ENCODE measurements around the gene ACSM3.
A peak's percentile ranks its signal among the peaks of the same experiment; 100 is the strongest.
"Not testable (repeated sequence)": the region's sequence is repeated elsewhere in the genome, so short reads cannot be mapped to it uniquely, and the experiment has no call there.

Gene ACSM3

GRCh38 chr16:20803561-20804214, 39.9 kb downstream of the ACSM3 start:
- DNase-seq (ENCODE audit: low read depth in 1 of 2, low spot score in 1 of 2), result no peak
- Histone ChIP-seq H3K27me3 (ENCODE audit: insufficient read depth, poor library complexity, severe bottlenecking) (no peaks in the 10 kb centered on the region), H3K27ac (replicated peaks) (no peak overlapping the region), H3K4me3 (replicated peaks; ENCODE audit: insufficient read depth, low read length) (no peak overlapping the region)
- TF ChIP-seq, protein P1, sequence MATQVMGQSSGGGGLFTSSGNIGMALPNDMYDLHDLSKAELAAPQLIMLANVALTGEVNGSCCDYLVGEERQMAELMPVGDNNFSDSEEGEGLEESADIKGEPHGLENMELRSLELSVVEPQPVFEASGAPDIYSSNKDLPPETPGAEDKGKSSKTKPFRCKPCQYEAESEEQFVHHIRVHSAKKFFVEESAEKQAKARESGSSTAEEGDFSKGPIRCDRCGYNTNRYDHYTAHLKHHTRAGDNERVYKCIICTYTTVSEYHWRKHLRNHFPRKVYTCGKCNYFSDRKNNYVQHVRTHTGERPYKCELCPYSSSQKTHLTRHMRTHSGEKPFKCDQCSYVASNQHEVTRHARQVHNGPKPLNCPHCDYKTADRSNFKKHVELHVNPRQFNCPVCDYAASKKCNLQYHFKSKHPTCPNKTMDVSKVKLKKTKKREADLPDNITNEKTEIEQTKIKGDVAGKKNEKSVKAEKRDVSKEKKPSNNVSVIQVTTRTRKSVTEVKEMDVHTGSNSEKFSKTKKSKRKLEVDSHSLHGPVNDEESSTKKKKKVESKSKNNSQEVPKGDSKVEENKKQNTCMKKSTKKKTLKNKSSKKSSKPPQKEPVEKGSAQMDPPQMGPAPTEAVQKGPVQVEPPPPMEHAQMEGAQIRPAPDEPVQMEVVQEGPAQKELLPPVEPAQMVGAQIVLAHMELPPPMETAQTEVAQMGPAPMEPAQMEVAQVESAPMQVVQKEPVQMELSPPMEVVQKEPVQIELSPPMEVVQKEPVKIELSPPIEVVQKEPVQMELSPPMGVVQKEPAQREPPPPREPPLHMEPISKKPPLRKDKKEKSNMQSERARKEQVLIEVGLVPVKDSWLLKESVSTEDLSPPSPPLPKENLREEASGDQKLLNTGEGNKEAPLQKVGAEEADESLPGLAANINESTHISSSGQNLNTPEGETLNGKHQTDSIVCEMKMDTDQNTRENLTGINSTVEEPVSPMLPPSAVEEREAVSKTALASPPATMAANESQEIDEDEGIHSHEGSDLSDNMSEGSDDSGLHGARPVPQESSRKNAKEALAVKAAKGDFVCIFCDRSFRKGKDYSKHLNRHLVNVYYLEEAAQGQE (IDR thresholded peaks at IDR 0.05; ENCODE audit: insufficient replicate concordance, low read depth), result no peak
- TF ChIP-seq SPI1 (IDR thresholded peaks at IDR 0.05; ENCODE audit: borderline replicate concordance, low read depth), result no peak
- no peak for TF ChIP-seq CTCF (IDR thresholded peaks at IDR 0.05; ENCODE audit: insufficient read depth, low read length)
- TF ChIP-seq POLR2AphosphoS5 (IDR thresholded peaks at IDR 0.05; ENCODE audit: low read depth), result no peak
- TF ChIP-seq GABPA (IDR thresholded peaks at IDR 0.05; ENCODE audit: low read depth), result no peak

- DNase-seq (ENCODE audit: low read depth in 1 of 2, low spot score in 1 of 2); H3K27me3 ChIP-seq (ENCODE audit: insufficient read depth, poor library complexity, severe bottlenecking): not testable (repeated sequence)
- peak overlapping the region; percentile 100 for H3K27ac ChIP-seq (replicated peaks)
- H3K4me3 ChIP-seq (replicated peaks; ENCODE audit: insufficient read depth, low read length), result peak overlapping the region; percentile 85
These were observed 41.9 kb downstream of the ACSM3 start for GRCh38 chr16:20805684-20806167.

GRCh38 chr16:20806168-20807050, 42.6 kb downstream of the ACSM3 start, which contains the start of the genes ERI2 and REXO5:
TSS of gene ERI2 (minus strand) at chr16:20806472. CDS start at chr16:20806430, 42 bp downstream.
TSS of gene REXO5 (plus strand) at chr16:20806527. CDS start at chr16:20806954, 427 bp downstream.
- no peaks in the 10 kb centered on the region for H3K27me3 ChIP-seq (ENCODE audit: insufficient read depth, poor library complexity, severe bottlenecking)
- TF ChIP-seq POLR2AphosphoS5 (IDR thresholded peaks at IDR 0.05; ENCODE audit: low read depth), result peak; percentile 86
- peak; percentile 24 for TF ChIP-seq CTCF (IDR thresholded peaks at IDR 0.05; ENCODE audit: insufficient read depth, low read length)
- TF ChIP-seq GABPA (IDR thresholded peaks at IDR 0.05; ENCODE audit: low read depth), result peak; percentile 96
- TF ChIP-seq SPI1 (IDR thresholded peaks at IDR 0.05; ENCODE audit: borderline replicate concordance, low read depth), result no peak
- TF ChIP-seq, protein P1 (IDR thresholded peaks at IDR 0.05; ENCODE audit: insufficient replicate concordance, low read depth), result no peak
- H3K4me3 ChIP-seq (replicated peaks; ENCODE audit: insufficient read depth, low read length), result peak within 1 kb of the TSS; percentile 85
- H3K27ac ChIP-seq (replicated peaks), result peak within 1 kb of the TSS; percentile 100
- peak; percentile 93 to 96 for DNase-seq (ENCODE audit: low read depth in 1 of 2, low spot score in 1 of 2)

DNA sequence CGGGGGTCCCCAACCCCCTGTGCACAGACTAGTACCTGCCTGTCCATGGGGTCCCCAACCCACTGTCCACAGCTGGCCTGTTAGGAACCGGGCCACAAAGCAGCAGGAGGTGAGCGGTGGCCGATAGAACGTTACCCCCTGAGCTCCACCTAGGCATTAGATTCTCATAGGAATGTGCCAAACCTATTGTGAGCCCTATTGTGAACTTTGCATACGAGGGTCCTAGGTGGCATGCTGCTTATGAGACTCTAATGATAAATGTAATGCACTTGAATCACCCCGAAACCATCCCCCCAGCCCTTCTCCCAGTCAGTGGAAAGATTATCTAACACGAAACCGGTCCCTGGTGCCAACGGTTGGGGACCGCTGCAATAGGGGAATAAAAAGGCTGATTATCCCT, 44.0 kb downstream of the ACSM3 start:
- no peak for TF ChIP-seq SPI1 (IDR thresholded peaks at IDR 0.05; ENCODE audit: borderline replicate concordance, low read depth)
- TF ChIP-seq, protein P1 (IDR thresholded peaks at IDR 0.05; ENCODE audit: insufficient replicate concordance, low read depth), result no peak
- TF ChIP-seq CTCF (IDR thresholded peaks at IDR 0.05; ENCODE audit: insufficient read depth, low read length), result no peak
- no peak for DNase-seq (ENCODE audit: low read depth in 1 of 2, low spot score in 1 of 2)
- Histone ChIP-seq H3K4me3 (replicated peaks; ENCODE audit: insufficient read depth, low read length) (peak overlapping the region; percentile 85; the same call in 1 of the 2 replicates), H3K27me3 (ENCODE audit: insufficient read depth, poor library complexity, severe bottlenecking) (no peaks in the 10 kb centered on the region), H3K27ac (replicated peaks) (peak overlapping the region; percentile 100)

Measured in HL-60 (cell line).